GM12891 (cell line): ENCODE data around the gene SLC22A31.

Experiments
- PAX5 ChIP-seq: IDR thresholded peaks from 2 replicates; pipeline ENCODE4 v1.6.1; 2011; ENCODE audit warnings: low read length, moderate library complexity, mild to moderate bottlenecking; ENCODE audit not compliant: insufficient read depth, severe bottlenecking
- POLR2A ChIP-seq: IDR thresholded peaks from 2 replicates; pipeline ENCODE4 v1.6.1; 2011; ENCODE audit warnings: low read depth, low read length, control low read depth
- POLR2AphosphoS5 ChIP-seq: IDR thresholded peaks from 2 replicates; pipeline ENCODE4 v1.6.1; 2011; ENCODE audit warnings: low read depth, low read length, control low read depth
- POU2F2 ChIP-seq: IDR thresholded peaks from 2 replicates; pipeline ENCODE4 v1.6.1; 2011; ENCODE audit warnings: low read depth, mild to moderate bottlenecking, control low read depth, low read length, moderate library complexity
- TAF1 ChIP-seq: IDR thresholded peaks from 2 replicates; pipeline ENCODE4 v1.6.1; 2011; ENCODE audit warnings: low read depth, low read length, control low read depth

- TF ChIP-seq POLR2A (no peak), PAX5 (no peak), TAF1 (no peak), POLR2AphosphoS5 (no peak), POU2F2 (no peak)
Observed at GRCh38 chr16:89184677-89184932, 15.7 kb downstream of the SLC22A31 start.
